Astrocyte of the spinal cord (primary cell): ENCODE data around the gene MMP25.

Experiments used
- DNase-seq: peaks from one replicate; pipeline ENCODE4 v3.0.0; 2011; ENCODE audit warnings: low read depth, low spot score
- H3K4me3 ChIP-seq: 2 replicates; pipeline ENCODE4 v1.5.1; 2011; ENCODE audit warnings: low read depth, mild to moderate bottlenecking, low read length, moderate library complexity
- CTCF ChIP-seq: IDR thresholded peaks from 2 replicates; pipeline ENCODE4 v1.5.1; 2012; ENCODE audit warnings: low read depth, mild to moderate bottlenecking, low read length, inconsistent platforms
- in situ Hi-C: cut with HindIII; loops from 2 replicates; pipeline ENCODE4 v1.10.0; 2017; ENCODE audit warnings: low sequenced_read_pairs

The MMP25 gene

GRCh38 chr16:3004781-3005284 lies 41.5 kb upstream of the MMP25 start:
- DNase-seq: no peak
- H3K4me3 ChIP-seq: no peak overlapping the region
- TF ChIP-seq CTCF: no peak
- in situ Hi-C loops: no loop called here

- in situ Hi-C loops: no loop called here
- TF ChIP-seq CTCF: no peak
- no peak overlapping the region for H3K4me3 ChIP-seq
- no peak for DNase-seq
Observed at GRCh38 chr16:3007059-3007956, 39.1 kb upstream of the MMP25 start.

- no peak for DNase-seq
- no peak overlapping the region for H3K4me3 ChIP-seq
- in situ Hi-C loops: no loop called here
- no peak for TF ChIP-seq CTCF
Observed at GRCh38 chr16:3007957-3008689, 38.2 kb upstream of the MMP25 start.

GRCh38 chr16:3008690-3009037 lies 37.7 kb upstream of the MMP25 start:
- TF ChIP-seq CTCF: no peak

GRCh38 chr16:3009568-3010390 lies 36.6 kb upstream of the MMP25 start:
- no peak for DNase-seq
- no peak for TF ChIP-seq CTCF
- in situ Hi-C loops: no loop called here
- no peak overlapping the region for H3K4me3 ChIP-seq

More at GRCh38 chr16:3008690-3009037, 37.7 kb upstream of the MMP25 start:
- in situ Hi-C loops: no loop called here
- DNase-seq: no peak
- H3K4me3 ChIP-seq: no peak overlapping the region

- TF ChIP-seq CTCF: no peak
- no peak overlapping the region for H3K4me3 ChIP-seq
- in situ Hi-C loops: no loop called here
- no peak for DNase-seq
Observed at GRCh38 chr16:3010510-3010909, 35.9 kb upstream of the MMP25 start.
